NCI-H1930 (cell line): ENCODE data around the gene MAPK14.
A peak's percentile ranks its signal among the peaks of the same experiment; 100 is the strongest.

Experiments used
- DNase-seq, 2 experiments: peaks; one replicate each; lab custom pipeline; 2025; lab: John Stamatoyannopoulos, UW

MAPK14 gene

DNA sequence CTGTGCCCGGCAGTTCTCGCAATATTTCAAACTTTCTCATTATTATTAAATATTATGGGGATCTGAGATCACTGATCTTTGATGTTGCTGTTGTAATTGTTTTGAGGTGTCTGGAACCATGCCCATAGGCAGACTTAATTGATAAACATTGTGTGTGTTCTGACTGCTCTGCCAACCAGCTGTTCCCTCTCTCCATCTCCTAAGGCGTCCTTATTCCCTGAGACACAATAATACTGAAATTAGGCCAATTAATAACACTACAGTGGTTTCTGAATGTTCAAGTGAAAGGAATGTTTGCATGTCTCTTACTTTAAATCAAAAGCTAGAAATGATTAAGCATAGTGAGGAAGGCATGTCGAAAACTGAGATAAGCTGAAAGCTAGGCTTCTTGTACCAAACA is 7.6 kb downstream of the MAPK14 start:
- DNase-seq = no peak

DNA sequence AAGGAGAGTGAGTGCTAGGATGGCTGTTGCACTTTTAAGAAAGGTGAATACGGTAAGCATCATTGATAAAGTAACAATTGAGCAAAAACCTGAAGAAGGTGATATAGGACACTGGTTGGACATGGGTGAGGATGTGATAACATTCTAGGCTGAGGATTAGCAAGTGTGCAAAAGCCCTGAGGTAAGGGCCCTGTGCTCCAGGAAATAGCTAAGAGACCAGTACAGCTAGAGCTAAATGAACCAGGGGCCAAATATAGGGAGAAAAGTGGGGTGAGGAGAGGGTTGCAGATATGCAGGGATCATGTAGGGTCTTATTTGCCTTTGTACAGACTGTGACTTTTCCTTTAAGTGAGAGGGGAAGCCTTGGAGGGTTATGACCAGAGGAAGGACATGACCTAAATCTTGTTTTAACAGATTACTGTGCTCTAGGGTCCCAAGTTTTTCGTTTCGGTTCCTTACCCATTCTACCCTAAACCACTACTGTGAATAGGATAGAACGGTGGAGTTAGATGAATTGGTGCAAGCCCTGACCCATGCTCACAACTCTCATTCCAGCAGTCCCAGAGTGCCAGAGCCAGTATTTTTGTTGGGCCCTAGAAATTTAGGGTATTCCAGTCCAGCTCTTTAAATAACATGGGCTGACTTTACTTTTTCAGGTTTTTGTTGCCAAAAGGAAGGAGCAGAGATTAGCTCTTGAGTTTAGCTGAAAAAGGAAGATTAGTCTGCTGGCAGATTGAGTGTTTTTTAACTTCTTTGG is 10.7 kb downstream of the MAPK14 start:
- no peak for DNase-seq

DNA sequence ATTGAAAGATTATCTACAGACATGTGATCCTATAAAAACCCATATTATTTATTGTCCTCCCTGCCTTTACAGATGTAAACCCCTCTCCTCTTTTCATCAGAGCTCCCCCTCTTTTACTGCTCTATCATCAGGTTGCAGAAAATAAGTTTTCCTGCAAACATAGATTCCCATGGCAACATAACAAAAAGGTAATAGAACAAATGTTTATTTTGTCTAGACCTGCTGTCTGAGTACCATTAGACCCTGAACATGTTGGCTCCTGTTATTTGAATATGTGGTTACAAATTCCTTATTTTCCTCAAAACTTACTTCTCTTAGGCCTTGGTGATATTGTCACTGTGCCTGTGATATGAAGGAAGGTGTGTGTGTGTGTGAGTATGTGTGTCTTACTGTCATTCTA is 11.5 kb downstream of the MAPK14 start:
- no peak for DNase-seq

DNA sequence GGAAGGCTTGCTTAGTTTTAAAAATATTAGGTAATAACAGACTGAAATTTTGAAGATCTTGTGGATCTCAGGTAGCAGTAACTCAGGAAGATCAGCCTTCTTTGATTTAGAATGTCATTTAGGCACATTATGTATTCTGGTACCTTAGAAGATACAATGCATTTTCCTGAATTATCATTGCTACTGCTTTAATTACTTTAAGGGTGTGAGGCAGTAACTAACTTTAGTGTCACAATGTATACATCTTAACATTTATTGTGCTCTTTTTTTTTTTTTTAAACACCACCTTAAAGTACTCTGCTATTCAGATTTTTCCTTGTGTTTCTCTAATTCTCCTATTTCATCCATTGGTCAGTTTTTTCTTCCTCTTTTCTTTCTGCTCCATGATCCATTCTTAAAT is 13.3 kb downstream of the MAPK14 start:
- DNase-seq = no peak

DNA sequence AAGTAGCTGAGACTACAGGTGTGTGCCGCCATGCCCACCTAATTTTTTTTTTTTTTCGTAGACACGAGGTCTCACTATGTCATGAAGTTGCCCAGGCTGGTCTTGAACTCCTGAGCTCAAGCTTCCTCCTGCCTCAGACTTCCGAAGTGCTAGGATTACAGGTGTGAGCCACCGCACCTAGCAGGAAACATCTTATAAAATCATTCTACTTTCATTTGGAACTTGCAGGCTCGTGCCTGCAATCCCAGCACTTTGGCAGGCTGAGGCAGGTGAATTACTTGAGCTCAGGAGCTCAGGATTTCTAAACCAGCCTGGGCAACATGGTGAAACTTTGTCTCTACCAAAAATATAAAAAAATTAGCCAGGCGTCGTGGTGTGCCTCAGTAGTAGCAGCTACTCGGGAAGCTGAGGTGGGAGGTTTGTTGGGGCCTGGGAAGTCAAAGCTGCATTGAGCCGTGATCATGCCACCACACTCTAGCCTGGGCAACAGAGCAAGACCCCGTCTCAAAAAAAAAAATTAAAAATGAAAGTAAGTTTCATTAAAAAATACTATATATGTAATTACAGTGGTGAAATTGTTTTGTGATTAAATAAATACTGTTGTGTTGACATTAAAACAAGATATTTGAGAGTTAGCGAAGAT is 15.1 kb downstream of the MAPK14 start:
- no peak for DNase-seq

DNA sequence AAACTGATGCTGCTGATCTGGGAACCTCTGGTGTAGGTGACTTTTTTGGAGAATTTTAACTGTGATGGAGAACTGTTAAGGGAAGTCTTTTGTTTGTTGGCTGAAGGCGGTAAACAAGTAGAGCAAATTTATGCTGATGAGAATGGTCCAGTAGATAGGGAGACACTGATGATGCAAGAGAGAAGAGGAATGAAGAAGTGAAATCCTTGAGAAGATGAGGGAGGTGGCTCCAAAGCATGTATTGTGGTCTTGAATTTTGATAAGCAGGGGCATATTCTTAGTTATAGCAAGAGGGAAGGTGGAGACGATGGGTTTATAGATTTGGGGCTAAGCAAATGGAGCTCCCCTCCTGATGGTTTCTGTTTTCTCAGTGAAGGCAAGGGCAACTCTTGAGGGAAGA is 22.0 kb downstream of the MAPK14 start:
- DNase-seq = no peak

DNA sequence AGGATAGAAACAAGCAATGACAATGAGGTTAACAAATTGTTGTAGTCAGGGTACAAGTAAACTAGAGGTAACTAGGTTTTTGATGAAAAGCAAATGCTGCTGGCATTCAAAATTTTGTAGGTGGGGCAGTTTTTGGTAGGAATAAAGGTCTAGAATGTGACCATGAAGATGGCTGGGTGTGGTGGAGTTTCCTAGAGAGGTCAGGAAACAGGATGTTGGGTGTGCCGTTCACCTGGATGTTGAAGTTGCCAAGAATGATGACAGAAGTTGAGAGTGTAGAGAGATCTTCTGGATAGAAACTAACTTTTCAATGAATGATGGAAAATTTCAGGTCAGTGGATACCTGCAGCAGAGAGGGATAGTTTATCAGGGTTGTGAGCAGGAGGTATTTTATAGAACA is 22.7 kb downstream of the MAPK14 start:
- DNase-seq = no peak

DNA sequence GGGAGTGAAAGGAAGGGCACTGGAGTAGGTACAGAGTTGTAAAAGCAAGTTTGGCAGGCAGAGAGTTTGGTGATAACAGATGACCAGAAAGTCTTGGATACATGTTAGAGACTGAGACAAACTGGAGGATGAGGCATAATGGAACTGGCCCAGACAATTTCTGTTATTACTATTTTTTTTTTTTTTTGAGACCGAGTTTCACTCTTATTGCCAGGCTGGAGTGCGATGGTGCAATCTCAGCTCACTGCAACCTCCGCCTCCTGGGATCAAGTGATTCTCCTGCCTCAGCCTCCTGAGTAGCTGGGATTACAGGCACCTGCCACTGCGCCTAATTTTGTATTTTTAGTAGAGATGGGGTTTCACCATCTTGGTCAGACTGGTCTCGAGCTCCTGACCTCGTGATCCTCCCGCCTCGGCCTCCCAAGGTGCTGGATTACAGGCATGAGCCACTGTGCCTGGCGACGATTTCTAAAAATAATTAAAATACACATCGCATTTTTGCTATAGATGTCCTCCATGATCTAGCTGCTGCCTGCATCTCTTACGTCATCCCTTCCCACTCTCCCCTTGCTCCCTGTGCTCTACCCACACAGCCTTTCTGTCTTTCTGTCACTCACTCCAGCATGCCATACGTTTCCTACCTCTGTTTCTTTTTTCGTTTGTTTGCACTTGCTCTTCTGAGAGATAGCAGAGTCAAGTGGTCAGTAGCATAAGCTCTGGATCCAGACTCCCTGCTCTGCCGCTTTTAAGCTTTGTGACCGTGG is 23.5 kb downstream of the MAPK14 start:
- DNase-seq = no peak

DNA sequence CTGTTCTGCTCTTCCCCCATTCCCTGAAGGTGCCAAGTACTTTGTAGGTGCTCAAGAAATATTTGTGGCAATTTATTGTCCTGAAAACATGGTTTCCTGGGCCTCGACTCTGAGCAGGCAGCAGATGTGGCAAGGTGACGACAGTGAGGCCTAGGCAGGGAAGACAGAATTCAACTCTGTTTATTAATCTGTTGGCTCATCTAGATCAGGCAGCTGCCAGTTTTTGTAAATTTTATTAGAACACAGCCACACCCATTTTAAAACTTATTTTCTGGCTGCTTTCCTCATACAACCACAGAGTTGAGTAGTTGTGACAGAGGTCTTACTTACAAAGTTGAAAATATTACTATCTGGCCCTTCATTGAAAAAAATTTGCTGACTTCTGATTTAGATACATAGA is 24.5 kb downstream of the MAPK14 start:
- no peak for DNase-seq

DNA sequence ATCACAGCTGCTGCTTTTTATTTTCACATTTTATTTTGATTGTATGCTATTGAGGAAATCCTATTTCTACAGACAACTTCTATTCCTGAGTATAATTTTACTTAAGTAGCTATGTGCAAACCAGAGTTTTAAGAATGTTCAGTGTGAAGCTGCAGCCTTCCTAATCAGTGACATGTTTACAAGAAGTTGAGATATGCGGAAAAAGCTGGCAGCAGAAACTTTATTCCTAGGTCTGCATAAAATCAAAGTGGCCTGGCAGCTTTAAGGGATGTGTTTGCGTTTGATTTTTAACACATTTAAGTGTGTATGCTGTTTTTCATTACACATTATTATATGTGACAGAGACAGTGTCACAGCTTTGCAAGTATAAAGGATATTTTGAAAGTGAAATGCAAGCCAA is 26.3 kb downstream of the MAPK14 start:
- no peak for DNase-seq

DNA sequence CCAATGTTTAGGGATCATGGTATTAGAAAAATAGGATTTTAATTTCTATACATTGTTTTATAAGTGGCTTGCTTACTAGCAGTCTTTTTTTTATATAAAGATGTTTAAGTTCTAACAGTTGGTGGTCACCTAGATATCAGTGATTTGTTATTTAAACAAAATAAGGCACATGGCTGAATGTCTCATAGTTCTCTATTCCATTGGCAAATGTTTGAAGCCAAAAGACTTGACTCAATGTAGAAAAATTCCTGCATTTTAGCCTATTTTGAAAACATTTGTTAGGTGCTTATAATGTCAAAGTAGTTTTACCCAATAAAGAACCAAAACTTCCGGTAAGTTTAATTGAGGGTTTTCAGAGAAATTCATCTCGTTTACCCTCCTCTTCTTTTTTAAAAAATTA is 26.8 kb downstream of the MAPK14 start:
- DNase-seq = no peak

DNA sequence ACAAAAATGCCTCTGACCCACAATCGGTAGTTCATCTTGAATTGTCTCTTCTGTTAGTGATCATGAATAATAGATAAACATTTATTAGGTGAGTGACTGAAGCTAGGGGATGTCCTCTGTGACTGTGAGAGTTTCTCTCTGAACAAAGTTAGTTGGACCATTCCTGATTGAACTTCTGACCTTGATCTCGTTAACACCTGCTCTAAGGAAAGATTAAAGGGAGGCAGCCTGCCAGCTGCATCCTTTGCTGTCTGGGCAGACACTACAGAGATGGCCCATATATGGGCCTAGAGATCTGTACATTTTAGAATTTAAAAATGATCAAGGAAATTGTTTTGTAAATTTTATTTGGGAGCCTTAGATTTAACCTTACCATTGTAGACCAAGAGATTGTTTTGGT is 27.3 kb downstream of the MAPK14 start:
- DNase-seq = no peak

DNA sequence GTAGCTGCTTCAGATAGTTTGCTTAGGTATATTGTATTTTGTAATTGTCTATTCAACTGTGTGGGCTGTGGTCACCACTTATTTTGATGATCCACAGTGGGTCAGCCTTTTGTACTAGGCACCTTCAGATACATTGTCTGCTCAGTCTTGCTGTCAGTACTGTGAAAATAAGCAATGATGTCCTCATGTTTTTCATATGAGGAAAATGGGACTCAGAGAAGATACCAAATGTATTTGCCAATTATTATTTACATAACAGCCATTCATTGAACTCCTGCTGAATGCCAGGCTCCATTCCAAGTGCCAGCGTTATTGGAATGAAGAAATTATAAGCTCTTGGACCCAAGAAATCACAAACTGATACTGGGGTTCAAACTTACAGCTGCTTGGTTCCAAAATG is 28.6 kb downstream of the MAPK14 start:
- peak in 1 of 2 experiments; percentile 4 for DNase-seq

DNA sequence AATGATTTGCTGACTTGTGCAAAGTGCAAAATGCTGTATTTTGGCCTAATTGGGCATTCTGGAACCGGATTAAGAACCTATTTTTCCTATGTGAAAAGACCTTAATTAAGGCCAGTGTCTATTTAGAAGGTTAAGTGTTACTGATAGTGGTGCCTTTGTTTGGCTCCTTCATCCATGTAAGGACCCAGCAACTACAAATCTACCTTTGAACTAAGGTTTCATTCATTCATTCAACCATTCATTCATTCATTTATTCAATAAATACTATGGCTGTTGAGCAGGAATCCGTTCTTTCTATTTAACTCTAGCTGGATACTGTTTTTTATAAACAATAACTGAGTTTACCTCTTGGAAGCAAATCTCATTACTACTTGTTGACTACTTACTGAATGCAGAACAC is 33.6 kb downstream of the MAPK14 start:
- no peak for DNase-seq

DNA sequence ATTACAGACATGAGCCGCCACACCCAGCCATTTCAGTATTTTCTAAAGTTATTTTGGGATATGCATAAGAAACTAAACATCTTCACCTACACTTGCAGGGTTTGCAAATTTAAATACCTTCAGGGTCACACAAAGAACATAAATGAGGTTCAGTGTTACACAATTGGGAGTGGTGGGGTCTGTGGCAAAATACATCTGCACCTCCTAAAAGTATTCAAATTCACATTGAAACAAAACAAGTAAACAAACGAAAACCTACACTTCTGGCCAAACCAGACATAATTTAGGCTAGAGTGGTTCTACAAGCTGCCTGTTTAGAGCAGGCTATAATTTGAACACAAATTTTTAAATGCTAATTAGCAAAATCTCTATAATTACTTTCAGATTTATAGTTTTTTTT is 34.6 kb downstream of the MAPK14 start:
- no peak for DNase-seq

DNA sequence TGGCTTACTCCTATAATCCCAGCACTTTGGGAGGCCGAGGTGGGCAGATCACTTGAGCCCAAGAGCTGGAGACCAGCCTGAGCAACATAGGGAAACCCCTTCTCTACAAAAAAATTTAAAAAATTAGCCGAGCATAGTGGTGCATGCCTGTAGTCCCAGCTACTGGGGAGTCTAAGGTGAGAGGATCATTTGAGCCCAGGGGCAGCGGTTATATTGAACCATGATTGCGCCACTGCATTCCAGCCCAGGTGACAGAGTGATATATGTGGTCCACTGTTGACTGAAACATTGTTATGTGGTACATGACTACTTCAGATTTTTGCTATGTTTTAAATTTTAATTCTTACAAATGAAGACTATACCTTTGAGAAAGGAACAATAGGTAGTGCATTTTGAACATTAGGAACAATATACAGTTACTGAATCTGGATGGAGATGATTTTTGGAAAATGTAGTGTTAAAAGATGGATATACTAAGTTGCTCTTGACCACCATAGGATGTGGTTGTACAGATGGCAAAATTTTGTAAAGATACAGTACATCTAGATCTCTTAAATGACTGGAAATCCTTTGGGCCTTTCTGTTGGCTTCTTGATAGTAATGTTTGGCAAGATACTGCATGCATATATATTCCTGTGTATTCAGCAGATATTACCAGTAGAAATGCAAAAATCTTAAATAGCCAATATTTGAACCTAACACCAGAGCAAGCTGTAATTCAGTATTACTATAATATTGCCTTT is 35.9 kb downstream of the MAPK14 start:
- DNase-seq = no peak

DNA sequence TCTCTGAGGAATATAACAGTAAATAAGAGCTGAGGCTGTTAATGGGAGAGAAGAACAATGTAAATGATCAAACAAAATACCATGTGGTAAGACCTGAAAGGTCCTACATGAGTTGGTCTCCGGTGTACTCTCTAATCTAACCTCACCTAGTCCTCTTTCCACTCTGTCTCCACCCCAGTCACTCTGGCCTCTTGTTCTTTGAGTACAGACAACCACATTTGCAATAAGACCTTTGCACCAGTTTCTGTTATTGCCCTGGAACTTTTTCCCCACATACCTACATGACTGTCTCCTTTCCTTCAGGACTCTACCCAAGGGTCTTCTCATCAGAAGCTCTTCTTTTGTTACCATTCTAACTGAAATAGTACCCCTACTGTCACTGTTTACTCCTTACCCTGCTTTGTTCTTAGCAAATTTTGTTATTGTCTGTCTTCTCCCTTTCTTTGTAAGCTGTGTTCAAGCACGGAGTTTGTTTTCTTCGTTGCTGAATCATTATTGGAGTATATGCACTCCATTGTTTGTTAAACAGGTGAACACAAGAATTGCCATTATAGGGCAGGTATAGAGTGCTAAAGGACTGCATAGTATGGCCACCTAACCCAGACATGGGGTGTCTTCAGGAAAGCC is 37.3 kb downstream of the MAPK14 start:
- DNase-seq = no peak

DNA sequence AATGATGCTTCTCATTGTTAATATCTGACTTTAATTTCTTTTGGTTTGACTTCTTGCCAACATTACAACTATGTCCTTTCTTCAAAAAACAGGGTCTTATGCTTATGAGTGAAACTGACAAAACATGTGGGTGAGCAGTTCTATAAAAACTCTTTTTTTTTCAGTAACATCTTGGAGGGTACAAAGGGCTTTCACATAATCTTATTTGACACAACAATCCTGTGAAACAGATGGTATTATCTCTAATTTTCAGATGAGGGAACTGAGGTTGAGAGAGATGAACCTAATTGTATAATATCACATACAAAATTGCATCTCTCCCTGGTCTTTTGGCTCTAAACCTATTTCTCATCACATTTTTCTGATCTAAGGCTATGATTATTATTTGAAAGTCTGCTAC is 38.3 kb downstream of the MAPK14 start:
- DNase-seq = no peak

DNA sequence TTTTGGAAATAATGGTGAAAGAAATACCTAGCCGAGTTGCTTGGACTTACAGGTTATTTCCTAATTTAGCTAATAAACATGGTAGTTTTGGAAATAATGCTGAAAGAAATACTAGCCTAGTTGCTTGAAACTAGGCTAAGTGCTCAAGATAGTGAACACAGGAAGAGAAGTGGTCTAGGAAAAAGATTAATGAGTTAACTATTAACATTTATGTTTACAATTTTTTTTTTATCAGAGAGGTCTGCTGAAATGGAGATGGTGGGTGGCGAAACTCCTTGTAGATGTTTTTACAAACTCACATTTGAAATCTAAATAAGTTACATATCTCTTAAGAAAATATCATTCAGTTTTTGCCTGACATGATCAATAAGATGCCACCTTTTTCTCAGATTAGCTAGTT is 39.2 kb downstream of the MAPK14 start:
- DNase-seq = no peak

DNA sequence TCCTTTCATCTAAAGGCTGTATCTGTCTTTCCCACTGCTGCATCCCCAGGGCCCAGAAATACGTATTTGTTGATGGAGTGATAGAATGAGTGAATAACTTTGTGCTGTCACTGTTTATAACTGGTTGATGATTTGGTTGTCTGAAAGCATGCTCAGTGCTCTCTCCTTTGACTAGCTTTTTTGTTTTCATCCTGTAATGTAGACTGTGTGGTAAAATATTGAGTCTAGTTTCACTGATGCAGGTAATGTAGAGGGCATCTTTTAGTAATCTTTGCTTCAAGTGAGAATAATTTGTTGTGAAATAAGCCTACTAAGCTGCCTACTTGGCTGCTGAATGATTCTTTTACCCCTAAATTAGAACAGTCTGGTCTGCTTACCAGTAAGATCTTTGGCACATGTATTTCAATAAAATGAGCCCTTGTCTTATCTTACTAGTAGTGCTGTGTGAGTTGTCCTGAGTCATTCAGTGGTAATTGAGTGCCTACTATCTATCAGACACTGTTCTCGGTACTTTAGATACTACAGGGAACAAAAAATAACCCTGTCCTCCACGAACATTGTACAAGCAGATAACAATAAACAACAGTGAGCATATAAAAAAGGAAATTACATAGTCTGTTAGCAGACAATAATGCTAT is 39.9 kb downstream of the MAPK14 start:
- no peak for DNase-seq

DNA sequence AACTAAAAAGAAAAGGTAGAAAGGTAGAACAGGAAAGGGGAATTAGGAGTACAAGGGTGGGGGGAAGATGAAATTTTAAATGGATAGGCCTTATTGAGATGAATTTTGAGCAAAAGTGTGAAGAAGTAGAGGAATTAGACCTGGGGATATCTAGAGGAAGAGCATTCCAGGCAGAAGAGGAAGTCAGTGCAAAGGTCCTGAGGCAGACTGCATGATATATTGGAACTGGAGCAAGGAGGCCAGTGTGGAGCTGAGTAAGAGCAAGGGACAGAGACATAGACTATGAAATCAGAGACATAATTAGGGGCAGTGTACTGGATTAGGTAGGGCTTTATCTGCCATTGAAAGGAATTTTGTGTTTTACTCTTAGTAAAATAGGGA is 40.4 kb downstream of the MAPK14 start:
- no peak for DNase-seq

DNA sequence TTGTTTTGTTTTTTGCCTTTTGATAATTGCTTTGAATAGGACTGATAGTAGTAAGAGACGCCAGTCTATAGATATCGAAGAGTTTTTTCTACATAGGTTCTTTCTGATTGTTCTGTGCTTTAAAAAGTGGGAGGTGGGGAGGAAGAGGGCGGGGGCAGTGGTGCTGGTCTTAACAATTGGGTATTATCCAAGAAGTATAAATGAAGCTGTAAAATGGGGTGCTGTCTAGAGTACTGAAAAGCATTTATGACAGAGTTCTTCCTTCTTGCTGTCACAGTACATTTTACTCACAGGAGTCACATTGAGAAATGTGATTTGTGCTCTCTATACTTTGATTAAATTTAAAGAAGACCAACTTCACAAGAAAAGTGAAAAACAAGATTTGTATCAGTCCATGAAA is 41.0 kb downstream of the MAPK14 start:
- DNase-seq = no peak
